AG04449 (cell line): Measurements from ENCODE around the gene USP50.
"Not testable (repeated sequence)": the region's sequence is repeated elsewhere in the genome, so short reads cannot be mapped to it uniquely, and the experiment has no call there.

Source experiments
- CTCF ChIA-PET: fragments of 350-600 bp; formaldehyde crosslinking; extraction: SDS; loops from one replicate; lab custom pipeline; 2021; ENCODE audit warnings: antibody characterized with exemption; lab: Yijun Ruan, JAX
- POLR2A ChIA-PET: fragments of 400-600, 350-600 bp; formaldehyde crosslinking; extraction: SDS; loops from one replicate; lab custom pipeline; 2020; ENCODE audit warnings: antibody characterized with exemption, inconsistent platforms; lab: Yijun Ruan, JAX
- DNase-seq: peaks from one replicate; pipeline ENCODE4 v3.0.0-alpha.2; 2010; ENCODE audit warnings: low read depth, low spot score
- H3K4me3 ChIP-seq: 2 replicates; pipeline ENCODE4 v1.5.1; 2011; ENCODE audit warnings: low read depth, mild to moderate bottlenecking, control low read depth, low read length
- CTCF ChIP-seq: IDR thresholded peaks from one replicate; pipeline ENCODE4 v1.5.1; 2011; ENCODE audit warnings: mild to moderate bottlenecking, moderate library complexity, low read length, control low read depth, inconsistent platforms; ENCODE audit not compliant: insufficient read depth; ENCODE audit errors: missing control alignments

USP50 gene

GRCh38 chr15:50519740-50520425 is 26.6 kb downstream of the USP50 start:
- no peak for TF ChIP-seq CTCF
- DNase-seq, result no peak
- ChIA-PET CTCF (no interaction called here), POLR2A (no interaction called here)
- H3K4me3 ChIP-seq, result no peak overlapping the region

GRCh38 chr15:50513001-50513400 is 33.5 kb downstream of the USP50 start:
- no peak for DNase-seq
- ChIA-PET POLR2A (no interaction called here), CTCF (no interaction called here)
- no peak overlapping the region for H3K4me3 ChIP-seq
- TF ChIP-seq CTCF, result no peak

- H3K4me3 ChIP-seq, result no peak overlapping the region
- ChIA-PET POLR2A (no interaction called here), CTCF (no interaction called here)
- no peak for DNase-seq
- TF ChIP-seq CTCF, result no peak
These were observed 40.3 kb downstream of the USP50 start for GRCh38 chr15:50506121-50506520.

DNA sequence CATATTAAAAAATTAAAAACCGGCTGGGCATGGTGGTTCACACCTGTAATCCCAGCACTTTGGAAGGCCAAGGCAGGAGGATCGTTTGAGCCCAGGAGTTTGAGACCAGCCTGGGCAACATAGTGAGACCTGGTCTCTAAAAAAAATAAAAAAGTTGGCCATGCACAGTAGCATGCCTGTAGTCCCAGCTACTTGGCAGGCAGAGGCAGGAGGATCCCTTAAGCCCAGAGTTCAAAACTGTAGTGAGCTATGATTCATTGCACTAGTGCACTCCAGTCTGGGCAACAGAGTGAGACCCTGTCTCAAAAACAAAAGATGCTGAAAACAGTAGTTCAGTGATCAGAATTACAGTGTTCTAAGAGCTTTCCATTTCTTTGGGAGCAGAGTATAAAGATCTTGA is 40.8 kb downstream of the USP50 start:
- POLR2A ChIA-PET, CTCF ChIA-PET, H3K4me3 ChIP-seq, DNase-seq: not testable (repeated sequence)

GRCh38 chr15:50503144-50503543 is 43.3 kb downstream of the USP50 start:
- ChIA-PET POLR2A (interaction anchor here (0.7 kb wide), 1 partner anchor 116 kb away, joined by 3 read pairs; no protein-coding TSS in a partner anchor), CTCF (no interaction called here)
- no peak overlapping the region for H3K4me3 ChIP-seq
- TF ChIP-seq CTCF, result no peak
- no peak for DNase-seq

GRCh38 chr15:50501815-50502214 is 44.7 kb downstream of the USP50 start:
- TF ChIP-seq CTCF, result no peak
- H3K4me3 ChIP-seq, result no peak overlapping the region
- ChIA-PET POLR2A (interaction anchor here (0.6 kb wide), 2 partner anchors 148 to 383 kb away, joined by 4 to 5 read pairs; no protein-coding TSS in a partner anchor), CTCF (no interaction called here)
- DNase-seq, result no peak

DNA sequence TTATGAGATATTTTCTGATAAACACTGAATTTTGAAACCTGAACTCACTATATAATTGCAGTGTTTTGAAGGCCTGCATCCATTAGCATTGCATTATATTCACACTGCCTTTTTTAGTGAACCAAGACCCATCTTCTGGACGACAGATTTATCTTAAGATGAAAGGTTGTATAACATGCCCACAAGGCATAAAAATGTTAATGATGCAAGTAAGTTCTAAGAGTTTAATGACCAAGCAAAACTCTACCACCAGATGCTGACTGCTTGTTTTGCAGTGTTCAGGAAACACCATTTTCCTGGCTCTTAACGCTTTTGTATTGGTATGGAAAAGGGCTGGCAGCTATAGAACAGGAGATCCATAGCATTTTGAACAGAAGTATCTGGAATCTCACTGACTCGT is 46.1 kb downstream of the USP50 start:
- ChIA-PET POLR2A (no interaction called here), CTCF (no interaction called here)
- H3K4me3 ChIP-seq, result no peak overlapping the region
- no peak for TF ChIP-seq CTCF
- no peak for DNase-seq
